BLaER1 treated with 17β-estradiol and CSF1 and Interleukin-3, amounts not matched to agents 10 nM and 100 nM (cell line): ENCODE results near the gene TMC8.

Experiments
- H3K27ac ChIP-seq, 11 experiments: shearing (Covaris generic); formaldehyde crosslinking; 2 replicates each; pipeline ENCODE4 v1.8.1; 2022
- H3K27me3 ChIP-seq, 11 experiments: shearing (Covaris generic); formaldehyde crosslinking; 2 replicates each; pipeline ENCODE4 v1.8.1; 2022
- H3K36me3 ChIP-seq, 11 experiments: shearing (Covaris generic); formaldehyde crosslinking; 2 replicates each; pipeline ENCODE4 v1.8.1; 2022
- H3K4me1 ChIP-seq, 10 experiments: shearing (Covaris generic); formaldehyde crosslinking; 2 replicates each; pipeline ENCODE4 v1.8.1; 2022
- H3K4me2 ChIP-seq, 11 experiments: shearing (Covaris generic); formaldehyde crosslinking; 2 replicates each; pipeline ENCODE4 v1.8.1; 2022
- H3K4me3 ChIP-seq, 10 experiments: shearing (Covaris generic); formaldehyde crosslinking; 2 replicates each; pipeline ENCODE4 v1.8.1; 2022
- H3K9ac ChIP-seq, 11 experiments: shearing (Covaris generic); formaldehyde crosslinking; 2 replicates each; pipeline ENCODE4 v1.8.1; 2022
- H3K9me3 ChIP-seq, 11 experiments: shearing (Covaris generic); formaldehyde crosslinking; replicated peaks in 1 of 11; 2 replicates each; pipeline ENCODE4 v1.8.1; 2022
- H4K20me1 ChIP-seq, 11 experiments: shearing (Covaris generic); formaldehyde crosslinking; 2 replicates each; pipeline ENCODE4 v1.8.1; 2022
- Cebpa-rat ChIP-seq, 11 experiments: shearing (Covaris generic); IDR thresholded peaks; 2 replicates each; pipeline ENCODE4 v1.8.1; 2022

TMC8 gene

GRCh38 chr17:78180083-78180482, 49.5 kb downstream of the TMC8 start:
- TF ChIP-seq Cebpa-rat (IDR thresholded peaks at IDR 0.05), result no peak

DNA sequence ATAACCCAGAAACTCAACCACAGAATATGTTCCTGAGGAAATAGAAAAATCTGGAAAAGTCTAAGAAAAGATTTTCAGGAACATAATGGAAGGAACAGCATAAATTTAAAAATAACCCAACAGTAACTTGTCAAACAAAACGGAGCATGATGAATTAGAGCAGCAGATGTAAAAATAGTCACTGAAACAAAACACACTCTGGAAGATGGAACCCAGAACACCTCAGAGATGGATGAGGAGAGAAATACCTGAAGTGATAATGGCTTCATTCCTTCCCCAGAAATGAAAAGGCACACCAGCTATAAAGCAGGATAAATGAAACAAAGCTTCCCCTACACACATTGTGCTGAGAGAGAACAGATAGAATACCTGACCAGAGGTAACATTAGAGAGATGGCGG, 49.9 kb downstream of the TMC8 start:
- Histone ChIP-seq H4K20me1 (peaks cover 0 to 55% (median 22%) of the 10 kb centered on the region in 11 experiments; a peak in 11 of 22 replicates), H3K9ac (peak overlapping the region; percentile 4 to 70 (median 56); a peak in 18 of 22 replicates), H3K4me3 (peak overlapping the region in 4 of 10 experiments; percentile 5 to 24 (median 14); a peak in 4 of 20 replicates), H3K9me3 (no peaks in the 10 kb centered on the region), H3K4me1 (peaks cover 55 to 83% (median 72%) of the 10 kb centered on the region in 10 experiments), H3K27me3 (no peaks in the 10 kb centered on the region), H3K27ac (peak overlapping the region; percentile 35 to 73 (median 61); a peak in 17 of 22 replicates), H3K4me2 (peak overlapping the region; percentile 55 to 92 (median 72)), H3K36me3 (peaks cover 0 to 91% (median 77%) of the 10 kb centered on the region in 11 experiments; a peak in 17 of 22 replicates)
- TF ChIP-seq Cebpa-rat (IDR thresholded peaks at IDR 0.05), result no peak

More at GRCh38 chr17:78180083-78180482, 49.5 kb downstream of the TMC8 start:
- no peaks in the 10 kb centered on the region for H3K27me3 ChIP-seq
- no peaks in the 10 kb centered on the region for H3K9me3 ChIP-seq
- H3K9ac ChIP-seq, result peak overlapping the region; percentile 27 to 70 (median 56)
- H4K20me1 ChIP-seq, result peaks cover 0 to 55% (median 22%) of the 10 kb centered on the region in 11 experiments; a peak in 11 of 22 replicates
- peak overlapping the region; percentile 55 to 92 (median 72) for H3K4me2 ChIP-seq
- H3K4me3 ChIP-seq, result peak overlapping the region in 5 of 10 experiments; percentile 5 to 24 (median 18); a peak in 6 of 20 replicates
- peaks cover 51 to 83% (median 68%) of the 10 kb centered on the region in 10 experiments for H3K4me1 ChIP-seq
- H3K36me3 ChIP-seq, result peaks cover 0 to 91% (median 81%) of the 10 kb centered on the region in 11 experiments; a peak in 17 of 22 replicates
- H3K27ac ChIP-seq, result peak overlapping the region; percentile 35 to 73 (median 61); a peak in 21 of 22 replicates

DNA sequence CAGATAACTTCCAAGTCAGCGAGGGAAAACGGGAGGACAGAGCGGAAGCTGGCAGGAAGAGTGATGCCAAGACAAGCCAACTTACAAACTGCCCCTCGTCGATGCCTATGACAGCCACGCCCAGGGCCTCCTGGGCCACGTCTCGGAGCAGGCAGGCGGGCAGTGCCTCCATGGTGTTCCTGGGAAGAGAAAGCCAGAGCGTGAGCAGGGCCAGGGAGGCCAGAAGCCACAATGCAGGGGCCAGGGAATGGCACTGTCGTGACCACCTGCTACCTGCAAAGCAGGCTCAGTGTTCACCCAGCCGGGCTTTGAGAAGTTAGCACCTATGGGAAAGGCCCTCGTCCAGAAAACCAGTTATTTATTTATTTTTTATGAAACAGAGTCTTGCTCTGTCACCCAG, 51.9 kb downstream of the TMC8 start:
- no peak for TF ChIP-seq Cebpa-rat (IDR thresholded peaks at IDR 0.05)
- Histone ChIP-seq H4K20me1 (peaks cover 0 to 52% (median 9%) of the 10 kb centered on the region in 11 experiments; a peak in 9 of 22 replicates), H3K4me1 (peaks cover 49 to 77% (median 68%) of the 10 kb centered on the region in 10 experiments), H3K27me3 (no peaks in the 10 kb centered on the region), H3K4me2 (no peak overlapping the region), H3K36me3 (peaks cover 0 to 80% (median 69%) of the 10 kb centered on the region in 11 experiments; a peak in 17 of 22 replicates), H3K9me3 (no peaks in the 10 kb centered on the region), H3K4me3 (no peak overlapping the region), H3K27ac (no peak overlapping the region), H3K9ac (peak overlapping the region in 2 of 11 experiments; percentile 10 to 19; a peak in 2 of 22 replicates)

DNA sequence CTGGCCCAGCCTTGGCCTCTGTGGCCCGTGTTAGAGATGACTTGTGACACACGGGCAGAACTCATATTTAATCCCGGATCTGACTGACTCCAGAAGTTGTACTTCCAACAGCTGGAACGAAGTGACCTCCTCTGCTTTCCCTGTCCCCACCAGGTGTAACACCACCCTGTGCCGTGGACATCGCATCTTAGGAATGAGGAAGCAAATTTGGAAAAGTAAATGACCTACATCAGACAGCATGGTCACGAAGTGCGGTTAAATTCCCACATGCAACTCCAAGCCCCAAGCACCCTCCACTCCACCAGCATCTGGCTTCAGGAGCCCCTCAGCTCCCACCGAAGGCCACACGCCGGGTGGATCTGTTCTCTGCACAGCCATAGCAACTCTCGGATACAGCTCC, 53.3 kb downstream of the TMC8 start:
- Histone ChIP-seq H4K20me1 (peaks cover 0 to 51% (median 9%) of the 10 kb centered on the region in 11 experiments; a peak in 9 of 22 replicates), H3K27me3 (no peaks in the 10 kb centered on the region), H3K4me2 (peak overlapping the region in 9 of 11 experiments; percentile 26 to 96 (median 93); a peak in 11 of 22 replicates), H3K36me3 (peaks cover 0 to 66% (median 59%) of the 10 kb centered on the region in 11 experiments; a peak in 17 of 22 replicates), H3K9ac (peak overlapping the region in 7 of 11 experiments; percentile 0 to 91 (median 37); a peak in 9 of 22 replicates), H3K4me3 (no peak overlapping the region), H3K9me3 (no peaks in the 10 kb centered on the region), H3K4me1 (peaks cover 58 to 88% (median 78%) of the 10 kb centered on the region in 10 experiments), H3K27ac (0 out of 22 replicates have a peak overlapping the region, but pooled peaks of 1 of the 11 experiments have one; percentile 13)
- no peak for TF ChIP-seq Cebpa-rat (IDR thresholded peaks at IDR 0.05)

DNA sequence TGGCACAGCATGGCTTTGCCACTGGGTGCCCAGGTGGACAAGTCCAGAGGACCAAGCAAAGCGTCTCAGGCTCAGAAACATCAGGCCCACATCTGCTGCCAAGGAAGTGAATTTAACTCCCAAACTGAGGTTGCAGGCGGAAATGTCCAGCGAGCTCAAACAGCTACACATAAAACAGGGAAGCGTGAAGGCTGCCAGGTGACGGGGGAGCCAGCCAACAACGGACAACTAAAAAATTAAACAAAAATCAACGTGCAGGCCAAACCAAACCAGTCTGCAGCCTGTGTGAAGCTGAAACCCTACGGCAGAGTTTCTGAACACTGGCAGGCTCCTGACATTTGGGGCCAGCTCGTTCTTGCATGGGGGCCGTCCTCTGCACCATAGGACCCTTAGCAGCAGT, 53.8 kb downstream of the TMC8 start:
- H3K27ac ChIP-seq, result no peak overlapping the region
- peaks cover 0 to 47% (median 9%) of the 10 kb centered on the region in 11 experiments; a peak in 9 of 22 replicates for H4K20me1 ChIP-seq
- H3K4me2 ChIP-seq, result peak overlapping the region in 9 of 11 experiments; percentile 84 to 96 (median 93); a peak in 15 of 22 replicates
- H3K9me3 ChIP-seq, result no peaks in the 10 kb centered on the region
- no peak overlapping the region for H3K4me3 ChIP-seq
- H3K9ac ChIP-seq, result peak overlapping the region in 4 of 11 experiments; percentile 0 to 91 (median 23); a peak in 3 of 22 replicates
- TF ChIP-seq Cebpa-rat (IDR thresholded peaks at IDR 0.05), result no peak
- no peaks in the 10 kb centered on the region for H3K27me3 ChIP-seq
- peaks cover 0 to 65% (median 54%) of the 10 kb centered on the region in 11 experiments; a peak in 17 of 22 replicates for H3K36me3 ChIP-seq
- peaks cover 58 to 88% (median 78%) of the 10 kb centered on the region in 10 experiments for H3K4me1 ChIP-seq

DNA sequence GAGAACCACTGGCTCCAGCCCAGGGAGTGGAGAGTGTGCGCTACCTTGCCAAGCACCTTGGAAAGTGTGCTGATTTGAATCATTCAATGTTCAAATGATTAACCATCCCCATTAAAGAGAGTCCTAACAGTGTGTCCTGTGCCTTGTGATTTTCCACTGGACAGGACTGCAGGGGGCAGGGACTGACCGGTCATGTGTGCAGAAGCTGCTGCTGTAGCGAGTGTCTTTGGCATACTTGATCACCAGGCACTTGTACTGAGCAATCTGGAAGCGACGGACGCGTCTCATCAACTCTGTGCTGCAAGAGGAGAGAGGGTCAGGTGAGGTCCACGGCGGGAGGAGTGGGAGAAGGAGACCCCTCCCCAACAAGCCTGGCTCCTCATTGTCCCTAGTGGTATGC, 54.3 kb downstream of the TMC8 start:
- no peaks in the 10 kb centered on the region for H3K9me3 ChIP-seq
- TF ChIP-seq Cebpa-rat (IDR thresholded peaks at IDR 0.05), result no peak
- peaks cover 0 to 42% (median 9%) of the 10 kb centered on the region in 11 experiments; a peak in 10 of 22 replicates for H4K20me1 ChIP-seq
- peak overlapping the region in 10 of 11 experiments; percentile 84 to 96 (median 92); a peak in 18 of 22 replicates for H3K4me2 ChIP-seq
- H3K4me3 ChIP-seq, result peak overlapping the region in 4 of 10 experiments; percentile 6 to 78 (median 70); a peak in 3 of 20 replicates
- H3K27me3 ChIP-seq, result no peaks in the 10 kb centered on the region
- H3K36me3 ChIP-seq, result peaks cover 0 to 65% (median 49%) of the 10 kb centered on the region in 11 experiments; a peak in 18 of 22 replicates
- H3K4me1 ChIP-seq, result peaks cover 58 to 88% (median 77%) of the 10 kb centered on the region in 10 experiments
- H3K27ac ChIP-seq, result no peak overlapping the region
- H3K9ac ChIP-seq, result peak overlapping the region in 6 of 11 experiments; percentile 37 to 91 (median 88); a peak in 8 of 22 replicates

GRCh38 chr17:78185981-78186691, 55.6 kb downstream of the TMC8 start:
- Histone ChIP-seq H3K4me3 (peak overlapping the region in 8 of 10 experiments; percentile 65 to 78 (median 72); a peak in 16 of 20 replicates), H3K4me2 (peak overlapping the region; percentile 84 to 99 (median 93)), H3K36me3 (peaks cover 7 to 67% (median 49%) of the 10 kb centered on the region in 11 experiments; a peak in 21 of 22 replicates), H3K9ac (peak overlapping the region in 9 of 11 experiments; percentile 73 to 92 (median 89); a peak in 17 of 22 replicates), H3K9me3 (no peaks in the 10 kb centered on the region), H3K27me3 (no peaks in the 10 kb centered on the region), H4K20me1 (peaks cover 0 to 39% (median 14%) of the 10 kb centered on the region in 11 experiments; a peak in 12 of 22 replicates), H3K27ac (peak overlapping the region in 8 of 11 experiments; percentile 62 to 93 (median 88); a peak in 11 of 22 replicates), H3K4me1 (peaks cover 57 to 88% (median 77%) of the 10 kb centered on the region in 10 experiments)
- no peak for TF ChIP-seq Cebpa-rat (IDR thresholded peaks at IDR 0.05)
